ENCODE results near the gene GOLGA8B.
"Not testable (repeated sequence)": the region's sequence is repeated elsewhere in the genome, so short reads cannot be mapped to it uniquely, and the experiment has no call there.

DNA sequence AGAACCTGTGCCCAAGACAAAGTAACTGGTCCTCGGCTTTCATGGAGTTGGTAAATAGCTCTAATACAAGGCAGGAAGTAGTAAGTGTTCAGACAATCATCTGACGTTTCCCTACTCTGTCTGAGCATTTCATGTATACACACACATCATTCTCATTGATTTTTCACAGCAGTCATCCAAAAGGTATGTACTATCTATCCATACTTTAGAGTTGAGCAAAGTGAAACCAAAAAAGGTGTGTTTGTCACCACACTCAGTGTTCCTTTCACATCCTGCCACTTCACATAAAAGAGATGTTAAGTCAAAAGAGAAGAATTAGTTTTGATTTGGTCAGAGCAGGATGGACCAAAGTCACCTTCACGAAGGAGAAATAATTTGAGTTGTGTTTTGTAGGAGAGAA lies 33.3 kb downstream of the GOLGA8B start:
- not testable (repeated sequence) for TF ChIP-seq CTCF (conservative IDR thresholded peaks at IDR 0.05); ZFX (IDR thresholded peaks at IDR 0.05)
